Sigmoid colon (tissue), 4 donors: ENCODE data around the gene TM6SF1.

ENCODE experiments used
- EP300 ChIP-seq, 4 donors: sonication (generic); formaldehyde crosslinking; IDR thresholded peaks; one replicate each; pipeline ENCODE4 v1.6.1; 2017; ENCODE audit warnings: antibody characterized with exemption in 4 of 4
- POLR2A ChIP-seq, 2 donors: fragments of 450-650 bp; IDR thresholded peaks; one replicate each; pipeline ENCODE4 v1.6.1; 2016; ENCODE audit warnings: antibody characterized with exemption in 2 of 2, mild to moderate bottlenecking in 2 of 2, moderate library complexity in 2 of 2
- TF ChIP-seq, protein P1 (sequence below), 4 experiments: fragments of 450-650 bp in 3 of 4; fragments of 200-600 bp in 1 of 4; IDR thresholded peaks; one replicate each; pipeline ENCODE4 v1.5.1; 2016 to 2019; ENCODE audit warnings: antibody characterized with exemption in 4 of 4, mild to moderate bottlenecking in 3 of 4, moderate library complexity in 2 of 4

DNA sequence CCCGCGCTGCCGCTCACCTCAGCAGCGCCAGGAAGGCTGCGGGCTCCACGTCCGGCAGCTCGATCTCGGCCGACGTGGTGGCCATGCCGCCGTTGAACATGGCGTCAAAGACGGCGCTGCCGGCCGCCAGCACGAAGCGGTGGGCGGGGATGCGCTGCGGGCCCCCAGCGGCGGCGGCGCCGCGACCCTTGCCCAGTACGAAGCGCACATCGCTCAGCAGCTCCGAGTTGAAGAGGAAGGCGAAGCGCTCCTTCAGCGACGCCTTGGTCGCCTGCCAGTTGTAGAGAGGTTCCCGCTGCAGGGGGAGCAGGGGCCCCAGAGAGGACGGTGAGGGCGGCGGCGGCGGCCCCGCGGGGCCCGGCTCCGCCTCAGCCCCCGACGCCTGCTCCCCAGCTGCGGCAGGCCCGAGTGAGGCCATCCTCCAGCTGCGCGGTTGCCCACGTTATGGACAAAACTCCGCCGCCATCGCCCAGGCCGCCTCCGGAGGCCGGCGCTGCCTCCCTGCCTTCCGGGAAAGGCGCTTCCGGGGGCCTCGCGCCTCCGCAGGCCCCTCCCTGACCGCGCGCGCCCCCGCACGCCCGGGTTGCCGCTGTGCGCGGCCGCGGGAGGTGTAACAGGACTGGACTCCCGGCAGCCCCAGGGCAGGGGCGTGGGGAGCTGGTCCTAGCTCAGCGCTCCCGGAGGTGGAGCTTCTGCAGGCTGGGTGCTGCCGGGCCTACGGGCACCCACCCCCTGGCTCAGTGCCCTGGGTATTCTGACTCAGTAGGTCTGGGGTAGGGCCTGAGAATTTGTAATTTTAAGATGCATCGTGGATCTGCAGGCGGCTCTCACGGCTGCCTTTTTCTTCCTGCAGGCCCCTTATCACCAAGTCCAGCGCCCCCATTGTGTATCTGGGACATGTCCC, 40.5 kb upstream of the TM6SF1 start, which contains the start of gene BTBD1:
- TF ChIP-seq EP300 (IDR thresholded peaks at IDR 0.05) (no peak), POLR2A (IDR thresholded peaks at IDR 0.05) (peak; percentile 27 to 72)
- TF ChIP-seq, protein P1, sequence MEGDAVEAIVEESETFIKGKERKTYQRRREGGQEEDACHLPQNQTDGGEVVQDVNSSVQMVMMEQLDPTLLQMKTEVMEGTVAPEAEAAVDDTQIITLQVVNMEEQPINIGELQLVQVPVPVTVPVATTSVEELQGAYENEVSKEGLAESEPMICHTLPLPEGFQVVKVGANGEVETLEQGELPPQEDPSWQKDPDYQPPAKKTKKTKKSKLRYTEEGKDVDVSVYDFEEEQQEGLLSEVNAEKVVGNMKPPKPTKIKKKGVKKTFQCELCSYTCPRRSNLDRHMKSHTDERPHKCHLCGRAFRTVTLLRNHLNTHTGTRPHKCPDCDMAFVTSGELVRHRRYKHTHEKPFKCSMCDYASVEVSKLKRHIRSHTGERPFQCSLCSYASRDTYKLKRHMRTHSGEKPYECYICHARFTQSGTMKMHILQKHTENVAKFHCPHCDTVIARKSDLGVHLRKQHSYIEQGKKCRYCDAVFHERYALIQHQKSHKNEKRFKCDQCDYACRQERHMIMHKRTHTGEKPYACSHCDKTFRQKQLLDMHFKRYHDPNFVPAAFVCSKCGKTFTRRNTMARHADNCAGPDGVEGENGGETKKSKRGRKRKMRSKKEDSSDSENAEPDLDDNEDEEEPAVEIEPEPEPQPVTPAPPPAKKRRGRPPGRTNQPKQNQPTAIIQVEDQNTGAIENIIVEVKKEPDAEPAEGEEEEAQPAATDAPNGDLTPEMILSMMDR (IDR thresholded peaks at IDR 0.05) = no peak
